GM12875 (cell line): ENCODE measurements around the gene TRIP12.
"Not testable (repeated sequence)": the region's sequence is repeated elsewhere in the genome, so short reads cannot be mapped to it uniquely, and the experiment has no call there.

Experiments
- H3K4me3 ChIP-seq: one replicate; pipeline ENCODE4 v1.5.1; 2011; ENCODE audit warnings: low read depth, low read length, control low read depth
- TF ChIP-seq, protein P1 (sequence below): IDR thresholded peaks from 2 replicates; pipeline ENCODE4 v1.5.1; 2011; ENCODE audit warnings: low read depth, mild to moderate bottlenecking, control low read depth, inconsistent platforms, low read length, moderate library complexity, borderline replicate concordance; ENCODE audit not compliant: insufficient read depth

Gene TRIP12

GRCh38 chr2:229768235-229768634, 153.6 kb downstream of the TRIP12 start:
- H3K4me3 ChIP-seq: no peak overlapping the region
- TF ChIP-seq, protein P1, sequence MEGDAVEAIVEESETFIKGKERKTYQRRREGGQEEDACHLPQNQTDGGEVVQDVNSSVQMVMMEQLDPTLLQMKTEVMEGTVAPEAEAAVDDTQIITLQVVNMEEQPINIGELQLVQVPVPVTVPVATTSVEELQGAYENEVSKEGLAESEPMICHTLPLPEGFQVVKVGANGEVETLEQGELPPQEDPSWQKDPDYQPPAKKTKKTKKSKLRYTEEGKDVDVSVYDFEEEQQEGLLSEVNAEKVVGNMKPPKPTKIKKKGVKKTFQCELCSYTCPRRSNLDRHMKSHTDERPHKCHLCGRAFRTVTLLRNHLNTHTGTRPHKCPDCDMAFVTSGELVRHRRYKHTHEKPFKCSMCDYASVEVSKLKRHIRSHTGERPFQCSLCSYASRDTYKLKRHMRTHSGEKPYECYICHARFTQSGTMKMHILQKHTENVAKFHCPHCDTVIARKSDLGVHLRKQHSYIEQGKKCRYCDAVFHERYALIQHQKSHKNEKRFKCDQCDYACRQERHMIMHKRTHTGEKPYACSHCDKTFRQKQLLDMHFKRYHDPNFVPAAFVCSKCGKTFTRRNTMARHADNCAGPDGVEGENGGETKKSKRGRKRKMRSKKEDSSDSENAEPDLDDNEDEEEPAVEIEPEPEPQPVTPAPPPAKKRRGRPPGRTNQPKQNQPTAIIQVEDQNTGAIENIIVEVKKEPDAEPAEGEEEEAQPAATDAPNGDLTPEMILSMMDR: no peak

GRCh38 chr2:229765721-229766120, 156.1 kb downstream of the TRIP12 start:
- TF ChIP-seq, protein P1: no peak
- no peak overlapping the region for H3K4me3 ChIP-seq

- TF ChIP-seq, protein P1: no peak
- H3K4me3 ChIP-seq: no peak overlapping the region
These were observed 160.1 kb downstream of the TRIP12 start for GRCh38 chr2:229761663-229762062.

DNA sequence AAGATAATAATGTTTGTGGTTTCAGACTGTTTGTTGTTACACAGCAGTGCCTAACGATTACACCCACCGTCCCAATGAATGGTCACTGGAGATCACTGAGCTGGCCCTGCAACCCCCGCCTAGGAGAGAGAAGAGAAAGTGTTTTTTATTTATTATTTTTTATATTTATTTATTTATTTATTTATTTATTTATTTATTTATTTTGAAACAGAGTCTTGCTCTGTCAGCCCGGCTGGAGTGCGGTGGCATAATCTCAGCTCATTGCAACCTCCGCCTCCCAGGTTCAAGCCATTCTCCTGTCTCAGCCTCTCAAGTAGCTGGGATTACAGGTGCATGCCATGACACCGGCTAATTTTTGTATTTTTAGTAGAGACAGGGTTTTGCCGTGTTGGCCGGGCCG, 164.3 kb downstream of the TRIP12 start:
- not testable (repeated sequence) for H3K4me3 ChIP-seq

GRCh38 chr2:229752970-229753729, 168.7 kb downstream of the TRIP12 start:
- H3K4me3 ChIP-seq: no peak overlapping the region
- TF ChIP-seq, protein P1: no peak

- TF ChIP-seq, protein P1: no peak
- H3K4me3 ChIP-seq: no peak overlapping the region
These were observed 172.0 kb downstream of the TRIP12 start for GRCh38 chr2:229749779-229750178.

GRCh38 chr2:229748950-229749349, 172.9 kb downstream of the TRIP12 start:
- TF ChIP-seq, protein P1: no peak
- no peak overlapping the region for H3K4me3 ChIP-seq

DNA sequence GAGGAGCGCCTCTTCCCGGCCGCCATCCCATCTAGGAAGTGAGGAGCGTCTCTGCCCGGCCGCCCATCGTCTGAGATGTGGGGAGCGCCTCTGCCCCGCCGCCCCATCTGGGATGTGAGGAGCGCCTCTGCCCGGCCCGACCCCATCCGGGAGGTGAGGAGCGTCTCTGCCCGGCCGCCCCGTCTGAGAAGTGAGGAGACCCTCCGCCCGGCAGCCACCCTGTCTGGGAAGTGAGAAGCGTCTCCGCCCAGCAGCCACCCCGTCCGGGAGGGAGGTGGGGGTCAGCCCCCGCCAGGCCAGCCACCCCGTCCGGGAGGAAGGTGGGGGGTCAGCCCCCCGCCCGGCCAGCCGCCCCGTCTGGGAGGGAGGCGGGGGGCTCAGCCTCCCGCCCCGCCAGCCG, 179.1 kb downstream of the TRIP12 start:
- not testable (repeated sequence) for H3K4me3 ChIP-seq
